GM18505 (cell line): ENCODE measurements around the gene ELMO3.

ENCODE experiments used
- ATAC-seq: cut with Tn5 transposase; IDR thresholded peaks from one replicate; pipeline ENCODE4 v1.9.1; 2021; ENCODE audit not compliant: unreplicated experiment
- POLR2A ChIP-seq: IDR thresholded peaks from 4 replicates; pipeline ENCODE4 v1.6.1; 2011; ENCODE audit warnings: borderline replicate concordance; ENCODE audit not compliant: insufficient read depth, insufficient read length; ENCODE audit errors: extremely low read depth

Gene ELMO3

DNA sequence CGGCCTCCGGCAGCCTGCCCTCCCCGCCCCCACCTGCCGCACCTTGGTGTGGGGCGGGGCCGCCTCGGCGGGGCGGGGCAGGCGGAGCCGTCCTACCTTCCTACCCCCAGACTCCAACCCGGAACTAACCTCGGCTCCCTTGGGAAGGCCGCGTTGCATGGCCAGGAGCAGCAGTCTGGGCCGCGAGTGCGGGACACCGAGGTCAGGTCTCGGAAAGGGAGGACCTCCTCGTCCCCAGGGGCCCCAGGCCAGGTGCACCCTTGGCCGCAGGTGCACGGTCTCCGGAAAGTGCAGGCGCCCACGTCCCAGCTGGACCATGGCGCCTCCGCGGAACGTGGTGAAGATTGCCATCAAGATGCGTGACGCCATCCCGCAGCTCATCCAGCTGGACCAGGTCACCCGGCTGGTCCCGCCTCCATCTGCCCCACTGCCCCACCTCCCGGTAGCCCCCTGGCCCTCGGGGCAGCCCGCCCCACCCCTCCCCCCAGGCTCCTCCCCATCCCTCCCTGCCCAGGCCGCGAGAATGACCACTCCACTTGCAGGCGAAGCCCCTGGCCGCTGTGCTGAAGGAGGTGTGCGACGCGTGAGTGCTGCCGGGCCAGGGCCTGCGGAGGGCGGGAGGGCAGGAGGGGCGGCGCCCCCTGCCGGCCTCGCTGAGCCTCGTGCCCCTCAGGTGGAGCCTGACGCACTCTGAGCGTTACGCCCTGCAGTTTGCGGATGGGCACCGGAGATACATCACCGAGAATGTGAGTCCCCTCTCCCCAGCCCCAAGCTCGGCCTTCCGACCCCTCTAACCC lies at the start of gene ELMO3:
Gene ELMO3, plus strand, starts transcription at position 121 of the 797 bp plus-strand sequence. Its CDS starts 196 bp downstream, at position 317.
- TF ChIP-seq POLR2A, result no peak
- ATAC-seq, result no peak

DNA sequence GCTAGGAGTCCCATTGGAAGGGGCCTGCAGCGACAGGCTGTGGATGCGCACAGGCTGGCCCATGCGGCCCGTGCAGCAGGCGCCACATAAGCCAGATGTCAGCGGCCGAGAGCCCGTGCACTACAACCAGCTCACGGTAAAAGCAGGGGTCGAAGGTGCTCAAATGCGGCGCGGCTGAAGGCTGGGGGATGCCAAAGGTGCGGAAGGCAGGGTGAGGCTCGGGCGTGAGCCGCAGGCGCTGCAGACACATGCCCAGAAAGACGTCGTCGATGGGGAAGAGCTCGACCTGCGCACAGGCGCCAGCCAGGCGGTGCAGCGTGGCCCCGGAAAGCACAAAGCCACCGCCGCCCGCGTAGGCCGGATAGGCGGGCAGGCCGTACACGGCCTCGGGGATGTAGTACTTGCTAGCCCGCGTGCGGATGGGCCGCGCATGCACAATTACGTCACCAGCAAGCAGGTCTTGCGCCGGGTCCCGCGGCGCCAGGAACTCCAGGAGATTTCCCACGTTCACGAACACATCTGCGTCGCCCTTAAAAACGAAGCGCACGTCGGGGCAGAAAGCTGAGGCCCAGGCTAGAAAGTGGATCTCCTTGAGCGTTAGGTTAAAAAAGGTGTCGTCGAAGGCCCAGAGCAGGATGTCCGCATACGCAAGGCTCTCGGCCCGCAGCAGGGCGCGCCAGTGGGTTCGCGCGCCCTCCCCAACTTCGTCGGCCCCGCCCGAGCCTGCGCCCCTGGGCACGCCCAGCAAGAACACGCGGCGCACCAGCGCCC lies 49.5 kb upstream of the ELMO3 start:
- no peak for TF ChIP-seq POLR2A
- ATAC-seq, result no peak

DNA sequence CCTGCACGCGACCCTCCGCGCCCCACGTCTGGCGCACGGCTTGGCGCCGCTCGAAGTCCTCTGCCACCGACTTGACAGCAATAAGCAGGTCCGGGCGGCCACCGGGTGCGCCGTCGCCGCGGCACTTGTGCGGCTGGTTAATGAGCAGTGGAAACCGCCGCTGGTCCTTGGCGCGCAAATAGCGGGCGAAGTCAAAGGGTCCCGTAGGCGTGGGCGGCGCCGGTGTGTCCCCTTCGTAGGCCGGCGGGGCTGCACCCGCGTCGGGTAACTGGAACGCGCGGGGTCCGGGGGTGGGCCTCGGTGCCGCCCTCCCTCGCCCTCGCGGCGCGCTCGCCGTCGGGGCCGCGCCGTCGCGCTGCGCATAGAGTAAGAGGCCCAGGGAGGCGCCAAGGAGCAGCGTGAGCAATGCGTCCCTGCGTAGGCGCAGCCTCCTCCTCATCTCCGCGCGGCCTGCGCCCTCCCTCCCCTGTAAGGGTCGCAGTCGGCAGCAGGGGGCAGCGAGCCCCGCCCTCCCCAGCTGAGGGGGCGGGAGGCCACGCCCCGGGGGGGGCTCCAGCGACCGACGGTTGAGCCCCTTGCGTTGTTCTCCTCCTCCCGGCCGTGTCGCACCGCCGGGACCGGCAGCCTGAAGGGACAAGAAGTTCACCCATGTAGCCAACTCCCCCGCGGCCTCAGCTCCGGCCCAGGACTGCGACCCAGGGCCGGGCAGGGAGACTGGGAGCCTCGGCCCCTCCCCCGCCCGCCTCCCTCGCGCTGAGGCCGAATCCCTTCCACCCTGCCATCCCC lies 48.7 kb upstream of the ELMO3 start:
- TF ChIP-seq POLR2A, result no peak
- no peak for ATAC-seq

GRCh38 chr16:67150833-67151396 lies 48.0 kb upstream of the ELMO3 start, which contains the start of gene B3GNT9:
Gene B3GNT9 (minus strand): TSS chr16:67150998. CDS start chr16:67150485, 513 bp downstream.
- no peak for TF ChIP-seq POLR2A
- no peak for ATAC-seq

DNA sequence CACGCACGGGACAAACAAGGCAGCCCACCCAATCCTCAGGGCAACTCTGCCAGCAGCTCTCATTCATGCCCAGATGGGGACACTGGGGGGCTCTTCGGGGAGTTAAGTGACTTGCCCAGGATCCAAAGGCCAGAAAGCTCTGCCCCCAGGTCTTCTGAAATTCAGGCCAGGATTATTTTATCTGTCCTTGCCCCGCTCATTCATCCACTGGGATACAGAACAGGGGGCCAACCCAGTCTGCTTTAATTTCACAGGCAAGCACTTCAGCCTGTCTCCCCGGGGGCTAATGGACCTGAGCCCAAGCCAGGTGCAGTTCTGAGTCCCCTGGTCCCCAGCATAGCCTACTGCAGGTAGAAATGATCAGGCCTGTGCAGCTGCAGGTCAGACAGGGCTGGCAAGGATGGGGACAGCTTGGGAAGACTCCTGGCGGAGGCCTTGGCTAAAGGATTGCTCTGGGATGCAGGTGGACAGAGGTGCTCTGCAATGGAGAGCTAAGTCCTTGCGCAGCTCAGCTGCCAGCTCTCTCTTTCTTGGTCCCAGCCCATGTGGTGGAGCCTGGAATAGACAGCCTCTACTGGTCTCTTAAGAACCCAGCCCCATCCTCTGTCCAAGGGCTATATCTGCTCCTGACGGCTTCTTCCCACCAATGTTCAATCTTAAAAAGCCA lies 47.4 kb upstream of the ELMO3 start:
- no peak for ATAC-seq
- TF ChIP-seq POLR2A, result no peak

GRCh38 chr16:67154578-67155294 lies 44.2 kb upstream of the ELMO3 start:
- TF ChIP-seq POLR2A, result no peak
- no peak for ATAC-seq

DNA sequence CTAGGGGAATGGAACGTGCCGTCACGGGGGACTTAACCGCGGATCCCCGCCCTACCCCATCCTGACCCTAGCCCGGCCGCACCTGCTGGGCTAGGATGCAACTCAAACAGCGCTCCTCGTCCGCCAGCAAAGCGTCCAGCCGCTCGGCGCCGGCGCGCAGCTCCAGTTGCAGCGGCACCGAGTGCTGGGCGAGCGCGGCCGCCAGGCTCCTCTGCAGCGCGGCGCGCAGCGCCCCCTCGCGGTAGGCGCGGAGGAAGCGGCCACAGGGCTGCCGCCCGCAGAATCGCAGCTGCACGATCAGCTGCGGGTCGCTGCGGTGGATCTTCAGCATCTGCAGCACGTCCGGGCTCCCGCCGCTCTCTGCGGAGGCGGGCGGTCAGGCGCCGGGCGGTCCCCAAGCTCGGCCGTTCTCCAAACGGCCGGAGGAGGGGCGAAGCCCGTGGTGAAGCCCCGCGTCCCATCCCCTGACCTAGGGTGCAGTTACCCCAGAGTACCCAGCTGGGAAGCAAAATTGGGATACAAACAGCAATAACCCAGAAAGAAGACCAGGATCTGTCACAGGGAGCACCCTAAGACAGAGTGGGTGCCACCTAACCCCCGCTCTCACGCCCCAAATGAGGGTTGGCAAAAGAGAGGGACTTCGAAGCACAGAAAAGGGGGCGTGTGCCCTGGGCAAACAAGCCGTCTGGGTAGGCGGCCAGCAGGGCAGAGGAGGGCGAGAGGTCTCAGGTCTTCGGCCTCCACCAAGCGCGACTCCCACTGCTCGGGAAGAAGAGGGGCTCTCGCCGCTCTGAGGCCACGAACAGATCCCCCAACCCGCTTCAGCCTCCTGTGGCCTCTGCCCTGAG lies 43.4 kb upstream of the ELMO3 start:
- no peak for TF ChIP-seq POLR2A
- peak; percentile 23 for ATAC-seq

GRCh38 chr16:67156143-67156844 lies 42.6 kb upstream of the ELMO3 start:
- no peak for ATAC-seq
- no peak for TF ChIP-seq POLR2A

- TF ChIP-seq POLR2A, result no peak
- no peak for ATAC-seq
Observed at GRCh38 chr16:67157106-67157748, 41.7 kb upstream of the ELMO3 start.
